Neural progenitor cell (in vitro differentiated cells): ENCODE results near the gene RTN4RL1. TPM values are rescaled to one million over a fixed set of nuclear protein-coding genes. Genes with fewer than 3 reads are reported as not detected.

Experiments
- DNase-seq: peaks from one replicate; pipeline ENCODE4 v3.0.0-alpha.2; 2016; ENCODE audit warnings: low spot score
- H2AFZ ChIP-seq: fragments of 200-600 bp; sonication (generic); replicated peaks from 2 replicates; pipeline ENCODE4 v1.6.1; 2016; ENCODE audit warnings: antibody characterized with exemption
- H3F3A ChIP-seq: fragments of 200-600 bp; sonication (generic); 2 replicates; pipeline ENCODE4 v1.6.1; 2016; ENCODE audit warnings: antibody characterized with exemption, low read depth
- H3K27ac ChIP-seq: fragments of 200-600 bp; sonication (generic); 2 replicates; pipeline ENCODE4 v1.5.1; 2016; ENCODE audit warnings: mild to moderate bottlenecking
- H3K27me3 ChIP-seq: fragments of 200-600 bp; sonication (generic); 2 replicates; pipeline ENCODE4 v1.6.1; 2016; ENCODE audit warnings: mild to moderate bottlenecking, moderate library complexity
- H3K36me3 ChIP-seq: fragments of 200-600 bp; sonication (generic); 2 replicates; pipeline ENCODE4 v1.5.1; 2016
- H3K4me1 ChIP-seq: fragments of 200-600 bp; sonication (generic); 2 replicates; pipeline ENCODE4 v1.6.1; 2016; ENCODE audit warnings: mixed run types
- H3K4me2 ChIP-seq: fragments of 200-600 bp; sonication (generic); 2 replicates; pipeline ENCODE4 v1.6.1; 2016
- H3K4me3 ChIP-seq: fragments of 200-600 bp; sonication (generic); 2 replicates; pipeline ENCODE4 v1.5.1; 2016
- H3K79me2 ChIP-seq: fragments of 200-600 bp; sonication (generic); 2 replicates; pipeline ENCODE4 v1.6.1; 2016; ENCODE audit warnings: low read depth
- H3K9ac ChIP-seq: fragments of 200-600 bp; sonication (generic); 2 replicates; pipeline ENCODE4 v1.6.1; 2016
- H3K9me3 ChIP-seq: fragments of 200-600 bp; sonication (generic); 2 replicates; pipeline ENCODE4 v1.5.1; 2016; ENCODE audit warnings: low read depth
- H4K20me1 ChIP-seq: fragments of 200-600 bp; sonication (generic); 2 replicates; pipeline ENCODE4 v1.6.1; 2016; ENCODE audit warnings: low read depth
- H3K27ac Mint-ChIP-seq: 3 replicates; pipeline ENCODE4 v1.8.0; 2021; ENCODE audit warnings: mixed read lengths
- H3K27me3 Mint-ChIP-seq: 2 replicates; pipeline ENCODE4 v1.8.0; 2022; ENCODE audit warnings: low read depth, mild to moderate bottlenecking, inconsistent platforms, moderate library complexity, mixed read lengths; ENCODE audit not compliant: insufficient read depth
- H3K36me3 Mint-ChIP-seq: 3 replicates; pipeline ENCODE4 v1.8.0; 2021; ENCODE audit warnings: mixed read lengths
- H3K4me1 Mint-ChIP-seq: 3 replicates; pipeline ENCODE4 v1.8.0; 2021; ENCODE audit warnings: mixed read lengths
- H3K4me3 Mint-ChIP-seq: 3 replicates; pipeline ENCODE4 v1.8.0; 2021; ENCODE audit warnings: mild to moderate bottlenecking, moderate library complexity, mixed read lengths
- H3K9me3 Mint-ChIP-seq: 3 replicates; pipeline ENCODE4 v1.8.0; 2020; ENCODE audit warnings: mixed read lengths
- CTCF ChIP-seq: fragments of 200-600 bp; sonication (generic); IDR thresholded peaks from 2 replicates; pipeline ENCODE4 v1.5.1; 2017; ENCODE audit warnings: antibody characterized with exemption, mild to moderate bottlenecking
- EZH2 ChIP-seq: fragments of 200-600 bp; sonication (generic); IDR thresholded peaks from 2 replicates; pipeline ENCODE4 v1.6.1; 2017; ENCODE audit warnings: antibody characterized with exemption, mild to moderate bottlenecking, moderate library complexity
- EZH2phosphoT487 ChIP-seq: fragments of 200-600 bp; sonication (generic); IDR thresholded peaks from 2 replicates; pipeline ENCODE4 v1.6.1; 2017; ENCODE audit warnings: antibody characterized with exemption
- total RNA-seq: library from RNA; depleted of rRNA; stranded (reverse); fragments of >200 nt; gene quantifications from 2 replicates; pipeline ENCODE4 v1.2.3, GENCODE V29; 2015; ENCODE audit warnings: low replicate concordance

The RTN4RL1 gene
- total RNA-seq, 1 donor from 2014 or later: 3.4 TPM

- Histone ChIP-seq H3K79me2 (no peaks in the 10 kb centered on the region), H3K36me3 (no peaks in the 10 kb centered on the region), H3K9ac (no peak overlapping the region), H3K27ac (no peak overlapping the region), H3K27me3 (no peaks in the 10 kb centered on the region), H3K4me2 (no peak overlapping the region), H2AFZ (no peak overlapping the region), H3K9me3 (no peaks in the 10 kb centered on the region), H3K4me1 (peaks cover 17% of the 10 kb centered on the region), H4K20me1 (no peaks in the 10 kb centered on the region), H3K4me3 (no peak overlapping the region), H3F3A (peaks cover 14% of the 10 kb centered on the region)
- no peaks in the 10 kb centered on the region for H3K9me3 Mint-ChIP-seq
- TF ChIP-seq EZH2phosphoT487 (no peak), EZH2 (no peak), CTCF (no peak)
- peak overlapping the region; percentile 89 for H3K27ac Mint-ChIP-seq
- H3K36me3 Mint-ChIP-seq: peaks cover under 1% of the 10 kb centered on the region
- peak overlapping the region; percentile 69 for H3K4me3 Mint-ChIP-seq
- H3K4me1 Mint-ChIP-seq: peaks cover 46% of the 10 kb centered on the region
- no peak for DNase-seq
- H3K27me3 Mint-ChIP-seq: peaks cover 5% of the 10 kb centered on the region
Measured at GRCh38 chr17:1965556-1966273, 59.4 kb downstream of the RTN4RL1 start.

GRCh38 chr17:1963250-1963649 lies 61.9 kb downstream of the RTN4RL1 start:
- Mint-ChIP-seq H3K9me3 (no peaks in the 10 kb centered on the region), H3K4me3 (no peak overlapping the region), H3K27ac (no peak overlapping the region), H3K4me1 (peaks cover 57% of the 10 kb centered on the region), H3K27me3 (peaks cover 10% of the 10 kb centered on the region), H3K36me3 (no peaks in the 10 kb centered on the region)
- H3K27me3 ChIP-seq: no peaks in the 10 kb centered on the region
- no peaks in the 10 kb centered on the region for H3K79me2 ChIP-seq
- H3K4me3 ChIP-seq: no peak overlapping the region
- TF ChIP-seq CTCF (no peak), EZH2 (no peak), EZH2phosphoT487 (no peak)
- no peak overlapping the region for H2AFZ ChIP-seq
- H3K36me3 ChIP-seq: no peaks in the 10 kb centered on the region
- no peak for DNase-seq
- H3F3A ChIP-seq: peaks cover 23% of the 10 kb centered on the region
- no peak overlapping the region for H3K9ac ChIP-seq
- H3K4me2 ChIP-seq: no peak overlapping the region
- no peaks in the 10 kb centered on the region for H3K9me3 ChIP-seq
- H4K20me1 ChIP-seq: no peaks in the 10 kb centered on the region
- peaks cover 24% of the 10 kb centered on the region for H3K4me1 ChIP-seq
- H3K27ac ChIP-seq: no peak overlapping the region

- H3K4me1 Mint-ChIP-seq: peaks cover 45% of the 10 kb centered on the region
- H3K4me3 Mint-ChIP-seq: peak overlapping the region; percentile 1
- peak; percentile 63 for DNase-seq
- Histone ChIP-seq H3K79me2 (no peaks in the 10 kb centered on the region), H3F3A (peaks cover 26% of the 10 kb centered on the region), H3K4me1 (peaks cover 17% of the 10 kb centered on the region), H3K36me3 (no peaks in the 10 kb centered on the region), H3K27me3 (no peaks in the 10 kb centered on the region), H2AFZ (no peak overlapping the region), H3K4me3 (no peak overlapping the region), H3K9ac (no peak overlapping the region), H3K9me3 (no peaks in the 10 kb centered on the region), H3K27ac (peak overlapping the region; percentile 46), H4K20me1 (no peaks in the 10 kb centered on the region), H3K4me2 (peak overlapping the region; percentile 42)
- no peaks in the 10 kb centered on the region for H3K9me3 Mint-ChIP-seq
- peaks cover 14% of the 10 kb centered on the region for H3K27me3 Mint-ChIP-seq
- H3K27ac Mint-ChIP-seq: peak overlapping the region; percentile 72
- TF ChIP-seq CTCF: no peak
- H3K36me3 Mint-ChIP-seq: no peaks in the 10 kb centered on the region
Measured at GRCh38 chr17:1961189-1961588, 63.9 kb downstream of the RTN4RL1 start.
